Measurements from ENCODE around the gene GMPPA. TPM values are rescaled to one million over a fixed set of nuclear protein-coding genes. Genes with fewer than 3 reads are reported as not detected.

Gene GMPPA
- total RNA-seq, 1 donor from 2014 or later, result 30.2 TPM

DNA sequence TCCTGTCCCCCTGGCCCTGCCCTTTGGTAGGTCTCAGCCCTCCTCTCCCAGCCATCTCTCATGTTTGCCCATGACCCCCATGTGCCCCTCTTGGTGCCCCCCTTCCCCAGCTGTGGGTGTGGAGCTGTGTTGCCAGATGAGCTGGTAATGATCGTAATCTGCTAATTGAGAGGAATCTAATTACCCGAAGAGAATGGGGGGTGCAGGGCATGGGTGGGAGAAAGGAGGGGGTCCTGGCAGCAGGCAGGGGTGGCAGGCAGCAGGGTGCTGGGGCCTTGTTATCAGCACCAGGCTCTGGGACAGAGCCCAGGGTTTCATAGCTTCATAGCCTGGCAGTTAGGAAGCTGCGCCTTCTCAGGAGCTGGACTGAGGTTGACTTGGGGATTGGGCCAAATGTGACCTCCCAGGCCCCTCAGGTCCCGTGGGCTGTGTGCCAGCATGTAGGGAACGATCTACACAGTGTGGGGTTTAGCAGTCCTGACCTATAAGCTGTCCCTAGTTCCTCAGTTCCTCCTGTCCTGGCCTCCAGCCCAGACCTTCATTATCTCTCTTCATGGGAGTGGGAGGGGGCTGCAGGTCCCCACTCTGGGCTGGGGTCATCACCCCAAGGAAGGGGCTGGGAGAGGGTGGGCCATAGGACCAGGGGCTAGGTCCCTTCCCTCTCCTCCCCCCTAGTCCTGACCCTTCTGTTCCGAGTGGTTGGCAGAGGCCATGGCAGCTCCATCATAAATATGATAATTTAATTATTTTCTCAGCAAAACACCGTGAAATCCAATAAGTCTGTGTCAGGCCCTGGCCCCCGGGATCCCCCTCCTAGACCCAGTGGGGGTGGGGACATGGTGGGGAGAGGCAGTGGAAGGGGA is 9.1 kb downstream of the GMPPA start:
- H3K4me3 Mint-ChIP-seq (ENCODE audit: unreplicated experiment), result no peak overlapping the region
- peaks cover 35% of the 10 kb centered on the region for H3K4me1 Mint-ChIP-seq (ENCODE audit: unreplicated experiment)
- peaks cover 24% of the 10 kb centered on the region for H3K36me3 Mint-ChIP-seq (ENCODE audit: low read depth, unreplicated experiment)
- DNase-seq (ENCODE audit: low spot score), result no peak
- H3K27me3 Mint-ChIP-seq (ENCODE audit: unreplicated experiment), result peaks cover 11% of the 10 kb centered on the region
- no peak overlapping the region for H3K27ac Mint-ChIP-seq (ENCODE audit: unreplicated experiment)
- H3K9me3 Mint-ChIP-seq (ENCODE audit: unreplicated experiment), result no peaks in the 10 kb centered on the region
- TF ChIP-seq, protein P1, sequence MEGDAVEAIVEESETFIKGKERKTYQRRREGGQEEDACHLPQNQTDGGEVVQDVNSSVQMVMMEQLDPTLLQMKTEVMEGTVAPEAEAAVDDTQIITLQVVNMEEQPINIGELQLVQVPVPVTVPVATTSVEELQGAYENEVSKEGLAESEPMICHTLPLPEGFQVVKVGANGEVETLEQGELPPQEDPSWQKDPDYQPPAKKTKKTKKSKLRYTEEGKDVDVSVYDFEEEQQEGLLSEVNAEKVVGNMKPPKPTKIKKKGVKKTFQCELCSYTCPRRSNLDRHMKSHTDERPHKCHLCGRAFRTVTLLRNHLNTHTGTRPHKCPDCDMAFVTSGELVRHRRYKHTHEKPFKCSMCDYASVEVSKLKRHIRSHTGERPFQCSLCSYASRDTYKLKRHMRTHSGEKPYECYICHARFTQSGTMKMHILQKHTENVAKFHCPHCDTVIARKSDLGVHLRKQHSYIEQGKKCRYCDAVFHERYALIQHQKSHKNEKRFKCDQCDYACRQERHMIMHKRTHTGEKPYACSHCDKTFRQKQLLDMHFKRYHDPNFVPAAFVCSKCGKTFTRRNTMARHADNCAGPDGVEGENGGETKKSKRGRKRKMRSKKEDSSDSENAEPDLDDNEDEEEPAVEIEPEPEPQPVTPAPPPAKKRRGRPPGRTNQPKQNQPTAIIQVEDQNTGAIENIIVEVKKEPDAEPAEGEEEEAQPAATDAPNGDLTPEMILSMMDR (IDR thresholded peaks at IDR 0.05; ENCODE audit: unreplicated experiment), result no peak

DNA sequence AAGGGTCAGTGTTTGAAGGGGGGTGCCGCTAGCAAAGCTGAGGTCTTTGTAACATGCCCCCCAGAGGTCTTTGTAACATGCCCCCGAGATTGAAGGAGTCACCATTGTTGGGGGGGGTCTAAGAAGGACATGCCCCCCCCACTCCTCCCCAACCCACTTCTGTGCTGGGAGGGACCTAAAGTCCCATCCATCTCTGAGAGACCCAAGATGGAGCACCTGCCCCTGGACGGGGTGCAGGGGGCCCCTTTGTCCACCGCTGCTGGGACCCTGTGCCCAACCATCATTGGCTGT is 9.7 kb downstream of the GMPPA start:
- peaks cover 34% of the 10 kb centered on the region for H3K4me1 Mint-ChIP-seq (ENCODE audit: unreplicated experiment)
- DNase-seq (ENCODE audit: low spot score), result no peak

DNA sequence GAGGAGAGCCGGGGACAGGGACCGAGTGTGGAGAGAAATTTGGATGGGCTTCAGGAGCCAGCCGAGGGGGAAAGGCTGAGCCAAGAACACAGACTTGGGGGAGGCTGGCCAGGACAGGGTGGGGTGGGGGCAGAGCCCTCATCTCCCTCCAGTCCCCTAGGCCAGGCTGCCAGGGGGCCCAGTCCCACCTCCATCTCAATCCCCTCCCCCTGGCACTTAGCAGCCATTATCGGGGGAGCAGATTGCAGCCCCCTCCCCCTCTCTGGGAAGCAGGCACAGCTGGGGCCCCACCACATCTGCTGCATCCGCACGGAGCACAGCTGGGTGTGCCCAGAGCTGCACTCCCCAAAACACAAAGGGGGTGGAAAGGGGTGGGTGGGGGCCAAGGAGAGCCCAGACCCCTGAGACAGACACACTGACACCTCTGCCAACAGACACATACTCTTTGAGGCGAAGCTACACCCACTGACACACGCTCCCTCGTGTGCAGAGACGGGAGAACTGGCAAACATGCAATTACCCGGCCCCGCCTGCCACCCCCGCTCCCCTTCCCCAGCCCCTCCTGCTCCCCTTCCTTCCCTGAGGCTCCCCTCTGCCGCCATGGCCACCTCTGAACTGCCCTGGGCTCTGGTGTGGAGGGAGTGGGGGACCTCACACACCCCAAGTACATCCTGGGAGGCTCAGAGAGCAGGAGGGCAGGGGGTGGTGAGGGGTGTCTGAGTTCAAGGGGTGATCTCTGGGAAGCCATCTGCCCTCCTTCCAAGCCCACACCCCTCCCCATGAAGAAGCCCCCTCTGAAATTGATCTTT is 10.5 kb downstream of the GMPPA start:
- DNase-seq (ENCODE audit: low spot score), result no peak
- Mint-ChIP-seq H3K27ac (ENCODE audit: unreplicated experiment) (peak overlapping the region; percentile 57), H3K36me3 (ENCODE audit: low read depth, unreplicated experiment) (peaks cover 18% of the 10 kb centered on the region), H3K27me3 (ENCODE audit: unreplicated experiment) (peaks cover 14% of the 10 kb centered on the region), H3K9me3 (ENCODE audit: unreplicated experiment) (no peaks in the 10 kb centered on the region), H3K4me3 (ENCODE audit: unreplicated experiment) (peak overlapping the region; percentile 79), H3K4me1 (ENCODE audit: unreplicated experiment) (peaks cover 35% of the 10 kb centered on the region)
- TF ChIP-seq, protein P1 (IDR thresholded peaks at IDR 0.05; ENCODE audit: unreplicated experiment), result no peak

More for the DNA sequence above, 9.7 kb downstream of the GMPPA start:
- Mint-ChIP-seq H3K9me3 (ENCODE audit: unreplicated experiment) (no peaks in the 10 kb centered on the region), H3K4me3 (ENCODE audit: unreplicated experiment) (no peak overlapping the region), H3K27ac (ENCODE audit: unreplicated experiment) (no peak overlapping the region), H3K27me3 (ENCODE audit: unreplicated experiment) (peaks cover 11% of the 10 kb centered on the region), H3K36me3 (ENCODE audit: low read depth, unreplicated experiment) (peaks cover 22% of the 10 kb centered on the region)
- TF ChIP-seq, protein P1 (IDR thresholded peaks at IDR 0.05; ENCODE audit: unreplicated experiment), result no peak

DNA sequence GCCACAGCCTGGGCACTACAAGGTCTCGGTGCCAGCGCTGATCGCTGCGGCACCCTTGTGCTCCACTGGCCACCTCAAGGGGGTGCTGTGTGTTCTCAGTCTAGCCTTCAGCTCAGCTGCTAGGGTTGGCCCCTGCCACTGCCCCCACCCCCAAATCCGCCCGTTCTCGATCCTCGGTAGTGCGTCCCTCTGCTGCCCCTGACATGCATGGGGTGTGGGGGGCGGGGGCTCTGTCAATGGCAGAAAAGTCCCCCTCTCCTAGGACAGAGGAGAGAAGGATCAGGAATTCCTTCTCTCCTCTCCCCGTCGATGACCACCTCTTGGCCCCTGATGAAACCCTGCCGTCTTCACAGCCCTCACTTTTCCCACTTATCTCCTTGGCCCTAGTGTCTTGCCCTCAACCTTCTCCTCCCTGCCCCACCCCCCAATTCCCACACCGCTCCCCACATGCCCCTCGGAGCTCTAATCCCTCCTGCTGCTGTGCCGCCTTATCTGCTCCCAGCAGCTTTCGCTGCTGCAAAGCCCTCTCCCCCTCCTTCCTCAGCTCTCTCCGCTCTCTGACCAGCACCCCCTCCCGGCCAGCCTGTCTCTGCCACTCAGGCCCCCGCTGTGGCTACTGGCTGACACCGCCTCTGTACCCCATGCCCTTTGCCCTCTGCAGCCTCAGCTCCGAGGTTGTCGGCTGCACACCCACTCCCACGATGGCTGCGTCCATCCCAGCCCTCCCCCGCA is 11.3 kb downstream of the GMPPA start:
- no peaks in the 10 kb centered on the region for H3K9me3 Mint-ChIP-seq (ENCODE audit: unreplicated experiment)
- peaks cover 36% of the 10 kb centered on the region for H3K4me1 Mint-ChIP-seq (ENCODE audit: unreplicated experiment)
- peak overlapping the region; percentile 79 for H3K4me3 Mint-ChIP-seq (ENCODE audit: unreplicated experiment)
- TF ChIP-seq, protein P1 (IDR thresholded peaks at IDR 0.05; ENCODE audit: unreplicated experiment), result peak; percentile 42
- H3K27me3 Mint-ChIP-seq (ENCODE audit: unreplicated experiment), result peaks cover 11% of the 10 kb centered on the region
- H3K27ac Mint-ChIP-seq (ENCODE audit: unreplicated experiment), result peak overlapping the region; percentile 57
- H3K36me3 Mint-ChIP-seq (ENCODE audit: low read depth, unreplicated experiment), result peaks cover 13% of the 10 kb centered on the region
- peak; percentile 80 for DNase-seq (ENCODE audit: low spot score)
